Spleen (tissue), 7 donors: ENCODE results near the gene FCHO1.

ENCODE experiments used
- POLR2A ChIP-seq, 3 donors: fragments of 450-650 bp; IDR thresholded peaks; one replicate each; pipeline ENCODE4 v1.5.1; 2017; ENCODE audit warnings: antibody characterized with exemption in 3 of 3, mild to moderate bottlenecking in 1 of 3
- TF ChIP-seq, protein P1 (sequence below), 11 experiments: fragments of 200-600 bp in 7 of 11; fragments of 450-650 bp in 4 of 11; sonication (generic) in 4 of 11; IDR thresholded peaks in 8 of 11; conservative IDR thresholded peaks in 3 of 11; 1 replicate in 7 of 11; 2 replicates in 4 of 11; pipeline versions ENCODE4 v1.4.0 to v1.8.0; 2016 to 2021; ENCODE audit warnings: antibody characterized with exemption in 11 of 11, inconsistent platforms in 4 of 11, mild to moderate bottlenecking in 1 of 11
- donor health status: DM: no; HTN: no; CAD: no; lungs with moderate emphysema.
- donor health status: DM: no; HTN: no; CAD: no.
- donor health status: DM: no; HTN: no; CAD: no.

DNA sequence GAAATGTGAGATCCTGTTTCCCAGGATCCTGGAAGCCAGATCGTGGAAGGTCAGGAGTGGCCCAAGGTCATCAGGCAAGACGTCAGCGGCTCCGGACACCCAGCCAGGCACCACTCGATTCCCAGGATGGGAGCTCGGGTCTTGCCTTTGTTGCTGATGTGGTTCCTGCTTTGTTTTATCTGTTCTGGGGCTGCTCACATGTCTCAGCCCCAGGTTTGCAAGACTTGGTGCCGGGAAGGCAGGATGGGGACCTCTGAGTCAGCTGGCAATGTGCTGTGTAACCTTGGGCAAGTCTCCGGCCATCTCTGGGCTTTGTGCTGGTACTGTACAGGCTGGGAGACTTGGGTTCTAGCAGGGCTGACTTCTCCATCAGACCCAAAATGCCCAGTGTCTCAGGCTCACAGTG is 1.4 kb upstream of the FCHO1 start:
- TF ChIP-seq, protein P1, sequence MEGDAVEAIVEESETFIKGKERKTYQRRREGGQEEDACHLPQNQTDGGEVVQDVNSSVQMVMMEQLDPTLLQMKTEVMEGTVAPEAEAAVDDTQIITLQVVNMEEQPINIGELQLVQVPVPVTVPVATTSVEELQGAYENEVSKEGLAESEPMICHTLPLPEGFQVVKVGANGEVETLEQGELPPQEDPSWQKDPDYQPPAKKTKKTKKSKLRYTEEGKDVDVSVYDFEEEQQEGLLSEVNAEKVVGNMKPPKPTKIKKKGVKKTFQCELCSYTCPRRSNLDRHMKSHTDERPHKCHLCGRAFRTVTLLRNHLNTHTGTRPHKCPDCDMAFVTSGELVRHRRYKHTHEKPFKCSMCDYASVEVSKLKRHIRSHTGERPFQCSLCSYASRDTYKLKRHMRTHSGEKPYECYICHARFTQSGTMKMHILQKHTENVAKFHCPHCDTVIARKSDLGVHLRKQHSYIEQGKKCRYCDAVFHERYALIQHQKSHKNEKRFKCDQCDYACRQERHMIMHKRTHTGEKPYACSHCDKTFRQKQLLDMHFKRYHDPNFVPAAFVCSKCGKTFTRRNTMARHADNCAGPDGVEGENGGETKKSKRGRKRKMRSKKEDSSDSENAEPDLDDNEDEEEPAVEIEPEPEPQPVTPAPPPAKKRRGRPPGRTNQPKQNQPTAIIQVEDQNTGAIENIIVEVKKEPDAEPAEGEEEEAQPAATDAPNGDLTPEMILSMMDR (IDR thresholded peaks at IDR 0.05 in 8 of 11, conservative IDR thresholded peaks at IDR 0.05 in 3 of 11) = no peak
- TF ChIP-seq POLR2A (IDR thresholded peaks at IDR 0.05) = no peak
